Measurements from ENCODE around the gene IGFBP1.
"Not testable (repeated sequence)": the region's sequence is repeated elsewhere in the genome, so short reads cannot be mapped to it uniquely, and the experiment has no call there.

Gene IGFBP1

GRCh38 chr7:45888185-45888992, at the start of gene IGFBP1:
TSS of gene IGFBP1 (plus strand) at chr7:45888488. CDS start at chr7:45888653, 165 bp downstream.
- no peak for DNase-seq (ENCODE audit: low read depth)

- DNase-seq (ENCODE audit: low read depth), result not testable (repeated sequence)
These were observed 49.4 kb upstream of the IGFBP1 start for GRCh38 chr7:45838852-45839251.

GRCh38 chr7:45841926-45842717, 46.2 kb upstream of the IGFBP1 start:
- not testable (repeated sequence) for DNase-seq (ENCODE audit: low read depth)

GRCh38 chr7:45846536-45846935, 41.8 kb upstream of the IGFBP1 start:
- DNase-seq (ENCODE audit: low read depth), result not testable (repeated sequence)

GRCh38 chr7:45848734-45849133, 39.6 kb upstream of the IGFBP1 start:
- not testable (repeated sequence) for DNase-seq (ENCODE audit: low read depth)

- DNase-seq (ENCODE audit: low read depth), result not testable (repeated sequence)
These were observed 35.3 kb upstream of the IGFBP1 start for GRCh38 chr7:45852984-45853383.

GRCh38 chr7:45853491-45853890, 34.8 kb upstream of the IGFBP1 start:
- not testable (repeated sequence) for DNase-seq (ENCODE audit: low read depth)

GRCh38 chr7:45855680-45856079, 32.6 kb upstream of the IGFBP1 start:
- not testable (repeated sequence) for DNase-seq (ENCODE audit: low read depth)

GRCh38 chr7:45856888-45857287, 31.4 kb upstream of the IGFBP1 start:
- not testable (repeated sequence) for DNase-seq (ENCODE audit: low read depth)

GRCh38 chr7:45863715-45864114, 24.6 kb upstream of the IGFBP1 start:
- DNase-seq (ENCODE audit: low read depth), result no peak

GRCh38 chr7:45865594-45866410, 22.5 kb upstream of the IGFBP1 start:
- DNase-seq (ENCODE audit: low read depth), result no peak

GRCh38 chr7:45867471-45867870, 20.8 kb upstream of the IGFBP1 start:
- no peak for DNase-seq (ENCODE audit: low read depth)

GRCh38 chr7:45869426-45869825, 18.9 kb upstream of the IGFBP1 start:
- no peak for DNase-seq (ENCODE audit: low read depth)

GRCh38 chr7:45872116-45873034, 15.9 kb upstream of the IGFBP1 start:
- no peak for DNase-seq (ENCODE audit: low read depth)

- DNase-seq (ENCODE audit: low read depth), result no peak
These were observed 15.3 kb upstream of the IGFBP1 start, which contains the start of gene CCDC201 for GRCh38 chr7:45873035-45873354. TSS of gene CCDC201 (minus strand) at chr7:45873082. CDS start at chr7:45873007, 75 bp downstream.

- DNase-seq (ENCODE audit: low read depth), result no peak
These were observed 14.9 kb upstream of the IGFBP1 start for GRCh38 chr7:45873355-45873754.

GRCh38 chr7:45874408-45875131, 13.7 kb upstream of the IGFBP1 start:
- DNase-seq (ENCODE audit: low read depth), result no peak

GRCh38 chr7:45876519-45876918, 11.8 kb upstream of the IGFBP1 start:
- no peak for DNase-seq (ENCODE audit: low read depth)

- DNase-seq (ENCODE audit: low read depth), result no peak
These were observed 9.7 kb upstream of the IGFBP1 start for GRCh38 chr7:45878457-45879144.

GRCh38 chr7:45880433-45880860, 7.8 kb upstream of the IGFBP1 start:
- no peak for DNase-seq (ENCODE audit: low read depth)
